MM.1S (cell line): ENCODE measurements around the gene GTF2H4.

Experiments used
- DNase-seq: peaks from one replicate; pipeline ENCODE4 v3.0.0-alpha.2; 2015
- H2AFZ ChIP-seq: fragments of 300-600 bp; sonication (generic); 2 replicates; pipeline ENCODE4 v1.6.0; 2016; ENCODE audit warnings: antibody characterized with exemption, low read length
- H3F3A ChIP-seq: fragments of 300-600 bp; sonication (generic); 2 replicates; pipeline ENCODE4 v1.6.1; 2016; ENCODE audit warnings: mild to moderate bottlenecking, antibody characterized with exemption, low read length, moderate library complexity, mixed read lengths; ENCODE audit not compliant: insufficient read depth
- H3K27ac ChIP-seq: fragments of 300-600 bp; sonication (generic); 2 replicates; pipeline ENCODE4 v1.5.1; 2016; ENCODE audit warnings: mild to moderate bottlenecking, low read length
- H3K27me3 ChIP-seq: fragments of 300-600 bp; sonication (generic); replicated peaks from 2 replicates; pipeline ENCODE4 v1.6.0; 2016; ENCODE audit warnings: low read length; ENCODE audit not compliant: insufficient read depth
- H3K36me3 ChIP-seq: fragments of 300-600 bp; sonication (generic); replicated peaks from 2 replicates; pipeline ENCODE4 v1.6.1; 2016; ENCODE audit warnings: mild to moderate bottlenecking, low read length, mixed read lengths; ENCODE audit not compliant: insufficient read depth
- H3K4me1 ChIP-seq: fragments of 300-600 bp; sonication (generic); 2 replicates; pipeline ENCODE4 v1.6.1; 2016; ENCODE audit warnings: low read length, mixed read lengths
- H3K4me2 ChIP-seq: fragments of 300-600 bp; sonication (generic); 2 replicates; pipeline ENCODE4 v1.6.0; 2016; ENCODE audit warnings: low read depth, low read length
- H3K4me3 ChIP-seq: fragments of 300-600 bp; sonication (generic); 2 replicates; pipeline ENCODE4 v1.5.1; 2016; ENCODE audit warnings: low read length, mixed read lengths
- H3K79me2 ChIP-seq: fragments of 300-600 bp; sonication (generic); 2 replicates; pipeline ENCODE4 v1.6.1; 2016; ENCODE audit warnings: mixed run types, low read length, mixed read lengths
- H3K9ac ChIP-seq: fragments of 300-600 bp; sonication (generic); 2 replicates; pipeline ENCODE4 v1.6.1; 2016; ENCODE audit warnings: low read length, mixed read lengths
- H3K9me2 ChIP-seq: fragments of 300-600 bp; sonication (generic); replicated peaks from 2 replicates; pipeline ENCODE4 v1.6.1; 2016; ENCODE audit warnings: mild to moderate bottlenecking, low read length, mixed read lengths; ENCODE audit not compliant: insufficient read depth
- H3K9me3 ChIP-seq: fragments of 300-600 bp; sonication (generic); replicated peaks from 2 replicates; pipeline ENCODE4 v1.6.1; 2016; ENCODE audit warnings: mild to moderate bottlenecking, low read length, mixed read lengths; ENCODE audit not compliant: insufficient read depth
- H4K20me1 ChIP-seq: fragments of 300-600 bp; sonication (generic); 2 replicates; pipeline ENCODE4 v1.6.1; 2016; ENCODE audit warnings: mild to moderate bottlenecking, low read length, moderate library complexity, mixed read lengths; ENCODE audit not compliant: insufficient read depth
- CTCF ChIP-seq: fragments of 300-600 bp; sonication (generic); IDR thresholded peaks from 2 replicates; pipeline ENCODE4 v1.5.1; 2016; ENCODE audit warnings: antibody characterized with exemption, low read length, mixed read lengths
- EZH2 ChIP-seq: fragments of 300-600 bp; sonication (generic); optimal IDR thresholded peaks from 2 replicates; pipeline ENCODE3; 2017; ENCODE audit warnings: low read depth, mild to moderate bottlenecking, antibody characterized with exemption, low read length, mixed read lengths
- EZH2phosphoT487 ChIP-seq: fragments of 300-600 bp; sonication (generic); IDR thresholded peaks from 2 replicates; pipeline ENCODE4 v1.6.1; 2018; ENCODE audit warnings: antibody characterized with exemption, low read length

Gene GTF2H4

DNA sequence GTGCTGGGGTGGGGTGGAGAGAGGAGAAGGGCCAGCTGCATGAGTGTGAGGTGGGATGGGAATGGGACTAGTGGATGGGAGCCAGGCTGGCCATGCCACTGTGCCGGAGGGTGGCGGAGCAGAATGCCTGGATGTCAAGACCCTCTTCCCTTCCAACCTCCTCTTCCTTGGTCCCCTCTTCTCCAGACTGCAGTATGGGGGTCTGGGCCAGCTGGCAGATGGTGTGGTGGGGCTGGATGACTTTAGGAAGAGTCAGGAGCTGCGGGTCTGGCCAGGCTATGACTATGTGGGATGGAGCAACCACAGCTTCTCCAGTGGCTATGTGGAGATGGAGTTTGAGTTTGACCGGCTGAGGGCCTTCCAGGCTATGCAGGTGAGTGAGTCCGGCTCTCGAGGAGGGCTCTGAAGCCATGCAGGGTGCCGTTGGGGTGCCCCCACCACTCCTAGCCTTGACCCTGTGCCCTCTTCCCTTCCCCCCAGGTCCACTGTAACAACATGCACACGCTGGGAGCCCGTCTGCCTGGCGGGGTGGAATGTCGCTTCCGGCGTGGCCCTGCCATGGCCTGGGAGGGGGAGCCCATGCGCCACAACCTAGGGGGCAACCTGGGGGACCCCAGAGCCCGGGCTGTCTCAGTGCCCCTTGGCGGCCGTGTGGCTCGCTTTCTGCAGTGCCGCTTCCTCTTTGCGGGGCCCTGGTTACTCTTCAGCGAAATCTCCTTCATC is 16.0 kb upstream of the GTF2H4 start:
- DNase-seq, result no peak

DNA sequence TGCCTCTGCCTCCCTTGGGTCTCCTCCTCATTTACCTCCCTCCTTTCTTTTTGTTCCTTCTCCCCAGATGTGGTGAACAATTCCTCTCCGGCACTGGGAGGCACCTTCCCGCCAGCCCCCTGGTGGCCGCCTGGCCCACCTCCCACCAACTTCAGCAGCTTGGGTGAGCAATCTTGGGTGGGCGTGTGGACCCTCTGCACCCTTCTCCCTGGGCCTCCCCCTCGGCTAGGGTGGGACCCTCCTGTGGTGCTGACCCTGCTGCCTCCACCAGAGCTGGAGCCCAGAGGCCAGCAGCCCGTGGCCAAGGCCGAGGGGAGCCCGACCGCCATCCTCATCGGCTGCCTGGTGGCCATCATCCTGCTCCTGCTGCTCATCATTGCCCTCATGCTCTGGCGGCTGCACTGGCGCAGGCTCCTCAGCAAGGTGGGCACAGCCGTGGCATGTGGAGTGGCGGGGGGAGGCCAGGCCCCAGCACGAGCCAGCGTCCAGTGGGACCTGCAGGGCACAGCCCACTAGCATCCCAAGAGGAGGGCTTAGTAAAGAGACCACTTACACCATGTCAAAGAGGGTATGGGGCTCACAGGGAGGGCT is 14.9 kb upstream of the GTF2H4 start:
- TF ChIP-seq EZH2phosphoT487, result no peak
- TF ChIP-seq EZH2, result no peak
- no peak for TF ChIP-seq CTCF
- no peak overlapping the region for H3K4me3 ChIP-seq
- H3F3A ChIP-seq, result no peaks in the 10 kb centered on the region
- H3K4me1 ChIP-seq, result no peaks in the 10 kb centered on the region
- H3K9me2 ChIP-seq, result no peaks in the 10 kb centered on the region
- H4K20me1 ChIP-seq, result no peaks in the 10 kb centered on the region
- H3K79me2 ChIP-seq, result no peaks in the 10 kb centered on the region
- H3K27ac ChIP-seq, result no peak overlapping the region
- no peaks in the 10 kb centered on the region for H3K36me3 ChIP-seq
- no peak for DNase-seq
- H3K9ac ChIP-seq, result no peak overlapping the region
- no peak overlapping the region for H2AFZ ChIP-seq
- no peak overlapping the region for H3K4me2 ChIP-seq
- peaks cover 81% of the 10 kb centered on the region for H3K27me3 ChIP-seq
- H3K9me3 ChIP-seq, result no peaks in the 10 kb centered on the region

More for the DNA sequence above, 16.0 kb upstream of the GTF2H4 start:
- no peak overlapping the region for H3K4me3 ChIP-seq
- H4K20me1 ChIP-seq, result no peaks in the 10 kb centered on the region
- no peaks in the 10 kb centered on the region for H3K4me1 ChIP-seq
- no peak overlapping the region for H3K4me2 ChIP-seq
- H2AFZ ChIP-seq, result no peak overlapping the region
- no peaks in the 10 kb centered on the region for H3K9me3 ChIP-seq
- no peaks in the 10 kb centered on the region for H3K9me2 ChIP-seq
- peaks cover 75% of the 10 kb centered on the region for H3K27me3 ChIP-seq
- no peak overlapping the region for H3K27ac ChIP-seq
- H3K79me2 ChIP-seq, result no peaks in the 10 kb centered on the region
- no peak overlapping the region for H3K9ac ChIP-seq
- no peaks in the 10 kb centered on the region for H3F3A ChIP-seq
- no peaks in the 10 kb centered on the region for H3K36me3 ChIP-seq
- TF ChIP-seq CTCF (no peak), EZH2 (no peak), EZH2phosphoT487 (no peak)

- Histone ChIP-seq H3K9me3 (no peaks in the 10 kb centered on the region), H3K36me3 (no peaks in the 10 kb centered on the region), H3K27ac (no peak overlapping the region), H2AFZ (no peak overlapping the region), H3K79me2 (no peaks in the 10 kb centered on the region), H3K4me2 (no peak overlapping the region), H3K9me2 (no peaks in the 10 kb centered on the region), H3K4me1 (no peaks in the 10 kb centered on the region), H3K4me3 (no peak overlapping the region), H3F3A (no peaks in the 10 kb centered on the region), H4K20me1 (no peaks in the 10 kb centered on the region), H3K27me3 (peaks cover 87% of the 10 kb centered on the region), H3K9ac (no peak overlapping the region)
- no peak for DNase-seq
- TF ChIP-seq CTCF, result no peak
- TF ChIP-seq EZH2, result no peak
- TF ChIP-seq EZH2phosphoT487, result no peak
Observed at GRCh38 chr6:30893666-30894065, 14.3 kb upstream of the GTF2H4 start.
